ENCODE measurements around the gene APBA1.
"Not testable (repeated sequence)": the region's sequence is repeated elsewhere in the genome, so short reads cannot be mapped to it uniquely, and the experiment has no call there.

The APBA1 gene

DNA sequence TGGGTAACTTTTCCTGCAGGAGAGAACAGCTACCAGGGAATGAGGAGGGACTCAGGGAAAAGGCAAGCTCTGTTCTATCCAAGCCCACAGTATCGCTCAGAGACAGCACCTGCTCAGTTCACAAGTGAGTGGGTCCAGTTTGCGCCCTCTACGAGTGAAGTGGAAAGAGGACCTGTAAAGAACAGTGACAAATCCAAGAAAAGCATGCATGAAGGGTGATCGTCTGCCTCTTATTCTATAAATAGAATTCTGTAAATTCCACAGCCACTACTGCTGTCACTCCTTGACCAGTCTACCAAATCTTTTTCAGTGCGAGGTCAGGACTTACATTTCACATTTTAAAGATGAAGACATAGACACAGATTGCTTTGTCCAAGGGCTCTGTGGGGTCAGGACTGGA, 229.7 kb downstream of the APBA1 start:
- no peak for DNase-seq (ENCODE audit: low read depth)

DNA sequence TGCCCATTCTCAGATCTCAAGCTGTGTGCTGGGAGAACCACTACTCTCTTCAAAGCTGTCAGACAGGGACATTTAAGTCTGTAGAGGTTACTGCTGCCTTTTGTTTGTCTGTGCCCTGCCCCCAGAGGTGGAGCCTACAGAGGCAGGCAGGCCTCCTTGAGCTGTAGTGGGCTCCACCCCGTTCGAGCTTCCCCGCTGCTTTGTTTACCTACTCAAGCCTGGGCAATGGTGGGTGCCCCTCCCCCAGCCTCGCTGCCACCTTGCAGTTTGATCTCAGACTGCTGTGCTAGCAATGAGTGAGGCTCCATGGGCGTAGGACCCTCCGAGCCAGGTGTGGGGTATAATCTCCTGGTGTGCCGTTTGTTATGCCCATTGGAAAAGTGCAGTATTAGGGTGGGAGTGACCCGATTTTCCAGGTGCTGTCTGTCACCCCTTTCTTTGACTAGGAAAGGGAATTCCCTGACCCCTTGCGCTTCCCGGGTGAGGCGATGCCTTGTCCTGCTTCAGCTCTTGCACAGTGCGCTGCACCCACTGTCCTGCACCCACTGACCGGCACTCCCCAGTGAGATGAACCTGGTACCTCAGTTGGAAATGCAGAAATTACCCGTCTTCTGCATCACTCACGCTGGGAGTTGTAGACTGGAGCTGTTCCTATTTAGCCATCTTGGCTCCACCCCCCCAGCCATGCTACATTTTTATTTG, 231.8 kb downstream of the APBA1 start:
- DNase-seq (ENCODE audit: low read depth) = not testable (repeated sequence)

DNA sequence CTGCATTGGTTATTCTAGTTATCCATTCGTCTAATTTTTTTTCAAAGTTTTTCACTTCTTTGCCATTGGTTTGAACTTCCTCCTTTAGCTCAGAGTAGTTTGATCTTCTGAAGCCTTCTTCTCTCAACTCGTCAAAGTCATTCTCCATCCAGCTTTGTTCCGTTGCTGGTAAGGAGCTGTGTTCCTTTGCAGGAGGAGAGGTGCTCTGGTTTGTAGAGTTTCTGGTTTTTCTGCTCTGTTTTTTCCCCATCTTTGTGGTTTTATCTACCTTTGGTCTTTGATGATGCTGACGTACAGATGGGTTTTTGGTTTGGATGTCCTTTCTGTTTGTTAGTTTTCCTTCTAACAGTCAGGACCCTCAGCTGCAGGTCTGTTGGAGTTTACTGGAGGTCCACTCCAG, 232.5 kb downstream of the APBA1 start:
- not testable (repeated sequence) for DNase-seq (ENCODE audit: low read depth)

DNA sequence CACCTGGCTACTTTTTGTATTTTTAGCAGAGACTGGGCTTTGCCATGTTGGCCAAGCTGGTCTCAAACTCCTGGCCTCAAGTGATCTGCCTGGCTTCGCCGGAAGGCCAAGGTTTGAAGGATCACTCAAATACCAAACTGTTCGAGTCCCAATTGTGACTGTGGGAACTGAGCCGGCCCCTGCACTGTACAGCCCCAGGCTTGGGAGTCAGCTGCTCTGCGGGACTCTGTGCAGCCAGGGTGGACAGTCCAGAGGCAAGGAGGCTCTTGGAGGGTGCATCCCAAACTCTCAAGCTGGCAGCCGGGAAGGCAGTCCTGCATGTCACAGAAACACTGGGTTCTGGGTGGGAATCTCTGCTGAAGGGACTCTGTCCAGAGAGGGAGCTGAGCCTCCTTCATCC, 238.2 kb downstream of the APBA1 start:
- no peak for DNase-seq (ENCODE audit: low read depth)

DNA sequence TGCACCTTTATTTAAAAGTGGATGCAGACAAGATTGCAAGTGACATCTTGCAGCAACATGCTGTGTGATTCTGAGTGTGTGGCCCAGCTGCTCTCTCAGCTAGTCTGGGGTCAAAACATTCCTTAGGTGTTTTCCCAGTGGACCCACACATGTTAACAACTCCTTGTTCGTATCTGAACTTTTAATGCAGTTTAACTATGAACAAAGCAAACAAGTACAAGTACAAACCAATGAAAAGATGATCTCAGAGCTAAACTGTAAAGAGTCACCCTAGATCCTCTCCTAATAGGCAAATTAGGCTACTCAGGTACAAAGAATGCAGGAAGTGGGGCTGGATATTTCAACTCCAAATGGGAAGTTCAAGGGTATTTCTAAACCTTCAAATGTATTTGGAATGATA, 238.8 kb downstream of the APBA1 start:
- DNase-seq (ENCODE audit: low read depth) = no peak

DNA sequence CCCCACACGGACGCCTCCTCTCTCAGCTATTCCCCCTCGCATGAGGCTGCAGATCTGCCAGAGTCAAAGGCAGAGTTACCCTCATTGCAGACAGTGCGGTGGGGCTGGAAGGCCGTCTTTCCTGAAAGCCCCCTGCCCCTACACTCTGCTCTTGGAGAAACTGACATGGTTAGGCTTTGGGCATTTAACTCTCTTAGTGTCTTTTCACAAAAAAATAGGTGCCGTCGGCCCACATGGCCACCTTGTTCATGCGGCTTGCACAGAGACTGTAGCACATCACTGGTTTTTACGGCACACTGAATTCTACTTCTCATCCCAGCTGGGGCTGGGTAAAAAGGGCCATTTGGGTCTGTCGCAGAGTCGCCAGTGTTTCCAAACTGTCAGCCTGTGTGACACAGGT, 239.5 kb downstream of the APBA1 start:
- DNase-seq (ENCODE audit: low read depth) = no peak

DNA sequence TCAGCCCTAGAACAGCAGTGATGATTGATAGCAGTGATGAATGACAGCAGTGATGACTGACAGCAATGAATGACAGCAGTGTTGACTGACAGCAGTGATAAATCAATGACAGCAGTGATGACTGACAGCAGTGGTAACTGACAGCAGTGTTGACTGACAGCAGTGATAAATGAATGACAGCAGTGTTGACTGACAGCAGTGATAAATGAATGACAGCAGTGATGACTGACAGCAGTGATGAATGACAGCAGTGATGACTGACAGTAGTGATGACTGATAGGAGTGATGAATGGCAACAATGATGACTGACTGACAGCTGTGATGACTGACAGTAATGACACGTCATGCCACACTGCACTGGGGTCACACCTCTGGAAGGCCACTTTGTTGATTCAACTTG, 240.4 kb downstream of the APBA1 start:
- no peak for DNase-seq (ENCODE audit: low read depth)

DNA sequence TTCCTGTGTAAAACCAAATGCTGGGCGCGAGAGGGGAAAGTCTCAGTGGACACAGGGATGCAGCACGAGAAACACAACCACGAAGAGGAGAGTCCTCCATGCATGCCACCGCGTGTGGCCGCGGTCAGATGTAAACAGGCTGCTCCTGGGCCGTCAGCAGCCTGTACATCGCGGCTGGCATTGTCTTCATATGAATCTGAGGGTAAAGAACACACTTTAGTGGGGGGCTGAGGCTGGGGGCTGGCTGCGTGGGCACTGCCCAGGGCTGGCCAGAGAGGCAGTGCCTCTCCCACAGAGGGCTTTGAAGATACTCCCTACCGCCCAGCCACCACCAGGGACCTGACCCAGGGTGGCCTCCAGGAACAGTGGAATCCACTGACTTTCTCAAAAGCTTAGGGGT, 241.0 kb downstream of the APBA1 start:
- DNase-seq (ENCODE audit: low read depth) = no peak

DNA sequence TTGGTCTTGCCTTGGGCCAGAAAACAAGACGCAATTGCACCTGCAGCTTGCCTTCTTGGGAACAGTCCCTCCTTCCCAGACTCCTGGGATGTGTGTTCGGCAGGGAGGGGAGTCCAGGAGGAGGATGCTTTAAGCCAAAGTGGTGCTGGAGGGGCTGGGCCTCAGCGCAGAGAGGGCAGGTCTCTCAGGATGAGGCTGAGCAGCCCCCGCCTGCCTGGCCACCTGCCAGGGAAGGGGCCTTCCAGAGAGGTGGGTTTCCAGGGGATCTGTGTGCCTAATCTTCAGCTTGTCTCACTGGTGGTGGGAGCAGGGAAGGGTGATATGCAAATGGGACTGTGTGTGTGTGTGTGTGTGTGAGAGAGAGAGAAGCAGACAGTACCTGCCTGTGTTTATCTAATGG, 242.0 kb downstream of the APBA1 start:
- no peak for DNase-seq (ENCODE audit: low read depth)

DNA sequence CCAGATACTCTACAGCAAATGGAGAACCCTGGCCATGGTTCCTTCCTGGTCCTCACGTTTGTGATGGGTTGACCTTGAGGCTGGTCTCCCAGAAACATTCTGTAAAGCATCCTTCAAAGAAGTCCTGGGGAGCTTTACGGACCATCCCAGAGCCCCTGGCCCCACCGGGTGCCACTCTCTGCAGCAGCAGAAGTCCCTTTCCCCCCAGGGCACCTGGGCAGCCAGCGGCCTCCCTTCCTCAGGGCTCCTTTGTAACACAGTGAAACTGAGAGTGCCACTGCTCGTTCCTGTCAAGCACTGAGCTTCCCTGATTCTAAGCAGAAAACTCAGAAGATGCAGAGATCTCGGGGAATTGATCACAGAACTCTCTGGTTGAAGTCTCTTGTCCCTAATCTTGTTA, 242.9 kb downstream of the APBA1 start:
- DNase-seq (ENCODE audit: low read depth) = no peak

DNA sequence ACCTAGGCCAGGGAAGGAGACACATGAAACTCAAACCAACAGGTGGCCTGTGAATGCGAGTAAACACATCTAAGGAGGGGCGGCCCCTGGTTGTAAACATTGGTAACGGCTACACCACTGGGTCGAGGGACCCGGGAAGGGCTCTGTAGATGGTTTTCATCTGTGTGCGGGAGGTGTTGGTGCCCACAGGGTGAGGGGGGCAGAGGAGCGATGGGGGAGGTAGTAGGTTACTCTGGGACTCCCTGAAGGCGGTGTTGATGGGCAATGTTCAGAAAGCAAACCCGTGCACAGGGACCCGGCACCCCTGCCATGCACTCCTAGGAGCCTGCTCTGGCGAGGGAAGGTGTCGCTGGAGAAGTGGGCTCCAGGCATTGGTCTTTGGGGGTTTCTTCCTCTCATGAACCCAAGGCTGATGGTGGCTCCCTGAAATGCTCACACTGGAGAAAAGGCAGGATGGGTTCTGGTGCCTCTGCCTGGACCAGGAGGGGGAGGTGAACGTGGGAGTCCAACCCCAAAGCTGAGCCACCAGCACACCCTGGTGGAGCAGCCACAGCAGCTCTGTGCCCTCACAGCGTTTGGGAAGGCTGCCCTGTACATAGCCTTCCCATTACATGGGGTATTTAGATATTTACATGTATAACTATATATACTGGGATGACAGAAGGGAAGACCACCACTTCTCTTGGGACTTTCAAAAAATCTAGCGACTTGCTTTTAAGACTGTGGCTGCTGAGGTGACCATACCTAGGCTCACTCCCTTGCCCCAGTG, 244.0 kb downstream of the APBA1 start:
- no peak for DNase-seq (ENCODE audit: low read depth)

DNA sequence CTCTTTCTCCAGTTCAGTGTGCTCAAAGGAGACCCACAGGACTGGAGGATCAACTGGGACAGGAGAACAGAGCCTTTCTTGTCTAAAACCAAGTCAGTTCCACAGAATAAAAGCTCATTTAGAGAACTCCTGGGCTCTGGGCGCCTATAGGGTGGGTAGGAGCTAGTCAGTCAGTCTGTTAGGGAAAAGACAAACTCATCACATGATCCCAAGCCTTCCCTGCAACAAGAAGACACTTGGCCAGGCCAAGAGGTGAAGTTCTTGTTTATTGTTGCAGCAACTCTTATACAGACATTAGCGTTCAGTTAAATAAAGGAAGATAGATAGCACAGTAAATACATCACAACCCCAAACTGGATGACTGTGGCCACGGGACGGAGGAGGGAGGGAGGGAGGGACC, 244.9 kb downstream of the APBA1 start:
- DNase-seq (ENCODE audit: low read depth) = no peak

DNA sequence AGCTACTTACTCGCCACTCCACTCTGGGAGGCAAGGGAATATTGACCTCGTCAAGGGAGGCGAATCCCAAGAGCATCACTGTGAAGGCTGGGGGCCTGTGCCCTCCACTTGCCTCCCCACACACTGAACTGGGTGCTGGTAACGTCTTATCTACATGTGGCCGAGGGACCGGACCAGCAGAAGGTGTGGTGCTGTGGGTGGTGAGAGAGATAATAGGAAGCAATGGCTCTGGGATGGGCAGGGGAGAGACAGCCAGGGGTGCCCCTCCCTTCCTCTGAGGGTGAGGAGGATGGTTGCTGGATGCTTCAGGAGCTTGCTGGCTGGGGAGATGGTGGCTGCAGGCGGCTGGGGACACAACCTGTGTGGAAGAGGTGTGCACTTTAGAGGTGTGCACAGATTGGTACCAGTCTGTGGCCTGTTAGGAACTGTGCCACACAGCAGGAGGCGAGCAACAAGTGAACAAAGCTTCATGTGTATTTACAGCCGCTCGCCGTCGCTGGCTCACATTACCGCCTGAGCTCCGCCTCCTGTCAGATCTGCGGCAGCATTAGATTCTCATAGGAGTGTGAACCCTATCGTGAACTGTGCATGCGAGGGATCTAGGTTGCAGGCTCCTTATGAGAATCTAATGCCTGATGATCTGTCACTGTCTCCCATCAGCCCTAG, 246.9 kb downstream of the APBA1 start:
- no peak for DNase-seq (ENCODE audit: low read depth)

DNA sequence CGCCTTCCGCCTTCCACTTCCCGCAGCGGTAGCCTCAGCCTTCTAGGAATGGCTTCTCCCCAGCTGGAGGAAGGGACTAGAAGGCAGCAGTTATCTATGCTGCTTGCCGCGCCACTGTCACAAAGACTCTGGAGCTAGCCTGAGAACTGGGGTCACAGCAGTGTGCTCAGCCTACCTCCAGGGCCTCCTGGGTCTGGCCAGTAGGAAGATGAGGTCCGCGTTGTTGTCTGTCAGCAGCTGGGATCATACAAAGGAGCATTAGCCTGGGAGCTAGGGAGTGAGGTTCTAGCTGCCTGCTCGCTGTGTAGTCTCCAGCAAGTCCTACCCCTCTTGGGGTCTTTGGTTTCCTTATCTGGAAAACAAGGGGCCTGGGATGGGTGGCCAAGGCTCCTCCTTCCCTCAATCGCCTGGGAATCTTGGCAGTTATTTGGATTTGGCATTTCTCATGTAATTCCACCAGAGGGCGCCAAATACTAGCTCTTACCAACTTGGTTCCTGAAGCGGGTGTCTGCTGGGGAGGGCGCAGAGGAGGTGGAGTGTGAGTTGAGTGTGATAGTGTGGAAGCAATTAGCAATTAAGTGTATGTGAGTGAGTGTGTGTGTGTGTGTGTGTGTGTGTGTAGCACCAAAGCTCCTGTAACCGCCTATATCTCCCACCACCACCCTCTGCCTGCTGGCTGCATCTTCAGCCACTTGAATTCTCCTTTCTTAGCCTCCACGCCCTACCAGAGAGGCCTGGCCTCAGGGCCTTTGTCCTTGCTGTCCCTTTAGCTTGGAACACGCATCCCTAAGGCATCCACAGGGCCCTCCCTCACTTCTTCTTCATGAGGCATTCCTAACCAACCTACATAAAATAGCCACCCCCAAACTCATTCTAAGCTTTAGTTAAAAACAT, 250.0 kb downstream of the APBA1 start:
- DNase-seq (ENCODE audit: low read depth) = peak; percentile 22

DNA sequence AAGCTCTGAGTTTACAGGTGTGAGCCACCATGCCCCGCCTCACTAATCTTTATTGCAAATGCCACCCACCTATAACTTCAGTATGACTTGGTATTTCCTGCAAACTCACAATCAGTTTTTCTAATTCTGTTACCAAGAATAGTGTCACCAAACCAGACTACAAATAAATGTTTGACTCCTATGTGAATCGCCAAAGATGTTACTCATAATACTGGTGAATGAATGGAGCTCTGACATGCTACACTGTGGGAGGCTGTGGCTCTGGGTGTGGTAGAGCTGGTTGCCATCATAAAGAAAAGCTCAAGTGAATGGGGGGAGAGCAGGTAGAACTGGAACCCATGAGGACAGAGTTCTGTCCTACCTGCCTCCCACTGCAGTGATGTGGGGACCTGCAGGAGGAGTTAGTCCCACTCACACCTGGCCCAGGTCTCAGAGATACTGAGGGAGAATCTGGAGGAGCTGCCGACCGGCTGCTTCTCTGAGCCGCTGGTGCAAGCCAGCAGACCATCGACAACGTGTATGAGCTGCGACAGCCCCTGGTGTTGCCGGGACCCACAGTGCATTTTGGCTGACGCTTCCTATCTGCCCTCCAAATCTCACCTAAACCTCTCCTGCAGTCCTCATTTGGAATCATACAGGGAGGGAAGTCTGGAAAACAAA, 251.4 kb downstream of the APBA1 start:
- DNase-seq (ENCODE audit: low read depth) = no peak

DNA sequence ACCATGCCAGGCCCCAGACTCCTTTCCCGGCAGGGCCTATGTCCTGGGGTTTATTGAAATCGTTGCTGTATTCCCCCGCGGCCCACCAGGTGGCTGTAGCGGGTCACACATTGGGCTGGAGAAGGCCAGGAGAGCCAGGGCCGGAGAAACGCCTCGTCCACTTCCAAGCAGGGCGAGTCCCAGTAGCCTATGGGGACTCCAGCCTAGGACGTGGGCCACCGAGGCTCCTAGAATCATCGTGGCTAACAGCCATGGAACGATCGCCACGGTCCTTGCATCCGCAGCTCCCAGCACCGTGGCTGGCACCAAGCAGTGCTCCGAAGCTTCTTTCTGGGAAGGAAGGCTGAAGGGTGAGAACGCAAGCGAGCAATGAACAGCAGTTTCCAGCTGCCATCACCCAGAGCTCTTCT, 259.4 kb downstream of the APBA1 start:
- DNase-seq (ENCODE audit: low read depth) = no peak

DNA sequence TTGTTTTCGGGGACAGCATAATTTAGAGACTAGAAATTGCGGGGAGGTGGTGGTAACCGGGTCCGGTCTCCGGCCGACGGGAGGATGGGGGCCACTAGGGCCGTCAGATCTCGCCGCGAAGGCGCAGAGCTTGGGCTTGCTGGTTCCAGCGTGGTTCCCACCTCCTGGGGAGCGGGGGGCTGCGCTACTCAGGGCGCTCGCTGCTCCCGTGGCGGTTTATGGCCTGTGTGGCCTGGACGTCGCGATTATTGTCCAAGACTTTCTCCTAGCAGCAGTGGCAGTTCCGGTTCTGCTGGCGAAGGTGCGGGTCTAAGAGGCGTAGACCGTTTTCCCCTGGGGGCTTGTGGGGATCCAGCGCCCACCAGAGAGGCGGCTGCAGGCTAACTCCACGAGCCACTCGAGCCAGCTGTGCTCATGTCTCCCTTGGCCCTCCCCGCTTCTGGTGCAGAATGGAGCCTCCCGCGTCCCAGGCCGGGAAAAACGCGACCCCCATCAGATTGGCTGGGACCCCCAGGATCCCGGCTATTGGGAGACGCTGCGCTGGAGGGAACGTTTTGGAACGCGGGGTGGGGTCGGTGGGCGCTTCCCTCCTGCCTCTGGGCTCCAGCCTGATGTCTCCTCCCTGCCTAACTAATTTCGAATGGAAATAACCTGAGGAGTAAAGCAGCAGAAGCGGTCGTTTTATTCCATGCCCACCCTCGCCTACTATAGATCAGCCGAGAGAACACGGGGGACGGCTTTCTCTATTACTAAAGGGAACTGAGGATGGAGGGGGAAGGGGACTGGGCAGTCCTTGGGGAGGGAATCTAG, 260.0 kb downstream of the APBA1 start:
- DNase-seq (ENCODE audit: low read depth) = no peak

DNA sequence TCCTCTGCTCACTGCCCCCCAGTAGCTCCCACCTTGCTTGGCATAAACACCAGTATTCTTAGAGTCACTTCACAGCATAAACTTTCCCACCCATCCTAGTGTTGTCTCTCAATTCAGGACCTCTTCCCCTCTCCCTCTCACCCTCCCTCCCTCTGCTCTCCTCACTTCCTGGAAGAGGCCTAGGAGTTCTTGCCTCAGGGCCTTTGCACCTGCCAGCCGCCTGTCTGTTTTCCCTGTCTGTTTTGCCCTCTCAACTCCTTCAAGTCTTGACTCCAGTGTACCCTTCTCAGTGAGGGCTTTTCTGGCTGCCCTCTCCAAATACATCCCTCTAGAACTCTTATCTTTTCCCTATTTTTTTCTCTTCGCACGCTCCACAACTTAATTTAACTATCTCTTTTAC, 260.9 kb downstream of the APBA1 start:
- no peak for DNase-seq (ENCODE audit: low read depth)

DNA sequence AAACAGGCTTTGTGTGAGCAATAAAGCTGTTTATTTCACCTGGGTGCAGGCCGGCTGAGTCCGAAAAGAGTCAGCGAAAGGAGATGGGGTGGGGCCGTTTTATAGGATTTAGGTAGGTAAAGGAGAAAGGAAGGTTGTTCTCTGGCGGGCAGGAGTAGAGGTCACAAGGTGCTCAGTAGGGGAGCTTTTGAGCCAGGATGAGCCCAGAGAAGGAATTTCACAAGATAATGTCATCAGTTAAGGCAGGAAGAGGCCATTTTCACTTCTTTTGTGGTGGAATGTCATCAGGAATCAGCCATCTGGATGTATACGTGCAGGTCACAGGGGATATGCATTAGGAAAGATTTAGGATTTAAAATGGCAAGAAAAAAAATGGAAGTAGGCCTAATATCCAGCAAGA, 262.2 kb downstream of the APBA1 start:
- not testable (repeated sequence) for DNase-seq (ENCODE audit: low read depth)

DNA sequence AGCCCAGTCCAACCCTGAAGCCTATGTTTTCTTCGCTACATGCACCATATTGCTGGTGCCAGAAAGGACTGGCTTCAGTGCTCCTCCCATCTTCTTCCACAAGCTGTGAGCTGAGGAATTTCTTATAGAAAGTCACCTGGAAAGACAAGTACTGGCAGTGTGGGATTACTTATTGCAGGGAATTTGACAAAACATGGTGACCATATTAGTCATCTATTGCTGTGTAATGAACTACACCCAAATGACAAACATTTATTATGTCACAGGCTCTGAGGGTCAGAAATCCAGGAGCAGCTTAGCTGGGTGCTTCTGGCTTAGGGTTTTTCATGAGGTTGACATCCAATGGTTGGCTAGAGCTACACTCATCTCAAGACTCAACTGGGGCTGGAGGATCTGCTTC, 271.7 kb downstream of the APBA1 start:
- DNase-seq (ENCODE audit: low read depth) = no peak
